ENCODE results near the gene POC1A.
A peak's percentile ranks its signal among the peaks of the same experiment; 100 is the strongest.

The POC1A gene

DNA sequence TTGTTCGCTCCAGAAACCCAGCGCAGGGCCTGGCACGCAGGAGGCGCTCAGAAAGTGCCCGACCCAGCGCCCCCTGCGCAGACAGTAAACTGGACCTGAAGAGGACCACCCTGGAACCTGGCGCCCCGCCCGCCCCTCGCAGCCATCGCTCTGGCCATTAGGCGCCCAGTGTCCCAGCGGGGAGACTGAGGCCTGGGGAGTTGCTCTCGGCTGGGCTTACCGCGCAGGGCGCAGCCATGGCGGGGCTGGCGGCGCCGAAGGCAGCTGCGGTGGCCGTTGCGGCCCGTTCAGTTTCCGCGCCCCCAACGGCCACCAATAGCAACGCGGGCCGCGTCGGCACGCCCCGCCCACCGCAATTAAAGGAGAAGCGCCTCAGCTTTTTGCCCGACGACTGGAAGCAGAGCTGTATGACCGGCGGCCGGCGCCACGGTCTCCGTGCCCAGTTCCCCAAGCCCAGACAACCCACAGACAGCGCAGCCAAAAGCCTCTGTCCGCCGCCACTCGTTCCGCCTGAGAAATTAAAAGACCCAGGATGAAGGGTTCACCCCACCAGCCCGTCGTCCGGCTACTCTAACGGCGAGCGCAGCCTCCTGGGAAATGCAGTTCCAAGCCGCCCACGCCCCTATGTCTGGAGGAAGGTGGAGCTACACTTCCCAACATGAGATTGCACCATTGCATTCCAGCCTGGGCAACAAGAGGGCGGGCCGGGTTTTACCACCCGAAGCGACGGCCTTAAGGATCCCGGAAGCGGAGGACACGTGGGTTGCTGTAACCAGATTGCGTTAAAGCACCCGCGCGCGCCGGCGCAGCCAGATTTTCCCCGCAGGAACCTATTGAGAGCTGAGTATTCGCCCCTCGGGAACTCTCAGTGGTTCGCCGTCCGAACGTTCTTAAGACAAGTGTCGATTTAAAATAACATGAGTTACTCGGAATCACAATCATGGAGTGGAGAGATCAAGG is at the start of gene POC1A:
Gene POC1A (minus strand): TSS at position 289 of the 960 bp plus-strand sequence. CDS start 51 bp downstream, at position 238.
- peak; percentile 95 for DNase-seq

- no peak for DNase-seq
Observed at GRCh38 chr3:52203701-52204100, 49.5 kb upstream of the POC1A start.

GRCh38 chr3:52202384-52203077 is 48.3 kb upstream of the POC1A start:
- no peak for DNase-seq

DNA sequence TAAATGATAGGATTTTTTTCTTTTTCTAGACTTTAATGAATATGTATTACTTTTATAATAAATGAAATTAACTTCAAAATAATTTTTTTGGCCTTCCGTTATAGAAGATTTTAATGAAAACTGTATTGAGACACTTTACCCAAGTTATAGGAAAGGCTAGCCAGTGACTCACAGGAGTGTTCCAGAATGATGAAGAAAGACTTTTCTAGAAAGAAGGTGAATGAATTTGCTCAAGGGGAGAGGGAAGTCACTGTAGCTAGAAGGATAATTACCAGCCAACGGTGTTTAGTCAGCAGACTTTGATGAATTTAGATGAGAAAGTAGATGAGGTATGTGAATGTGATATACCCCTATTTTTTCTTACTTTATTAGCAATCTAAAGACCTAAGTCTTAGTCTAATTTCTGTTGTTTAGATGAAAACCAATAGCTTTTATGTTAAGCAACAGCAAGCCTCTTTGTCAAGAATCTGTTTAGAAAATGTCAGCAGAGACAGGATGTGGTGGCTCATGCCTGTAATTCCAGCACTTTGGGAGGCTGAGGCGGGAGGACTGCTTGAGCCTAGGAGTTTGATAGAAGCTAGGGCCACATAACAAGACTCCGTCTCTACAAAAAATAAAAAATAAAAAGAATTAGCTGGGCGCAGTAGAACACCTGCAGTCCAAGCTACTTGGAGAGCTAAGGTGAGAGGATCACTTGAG is 46.9 kb upstream of the POC1A start:
- no peak for DNase-seq

GRCh38 chr3:52198643-52199608 is 44.7 kb upstream of the POC1A start:
- no peak for DNase-seq

DNA sequence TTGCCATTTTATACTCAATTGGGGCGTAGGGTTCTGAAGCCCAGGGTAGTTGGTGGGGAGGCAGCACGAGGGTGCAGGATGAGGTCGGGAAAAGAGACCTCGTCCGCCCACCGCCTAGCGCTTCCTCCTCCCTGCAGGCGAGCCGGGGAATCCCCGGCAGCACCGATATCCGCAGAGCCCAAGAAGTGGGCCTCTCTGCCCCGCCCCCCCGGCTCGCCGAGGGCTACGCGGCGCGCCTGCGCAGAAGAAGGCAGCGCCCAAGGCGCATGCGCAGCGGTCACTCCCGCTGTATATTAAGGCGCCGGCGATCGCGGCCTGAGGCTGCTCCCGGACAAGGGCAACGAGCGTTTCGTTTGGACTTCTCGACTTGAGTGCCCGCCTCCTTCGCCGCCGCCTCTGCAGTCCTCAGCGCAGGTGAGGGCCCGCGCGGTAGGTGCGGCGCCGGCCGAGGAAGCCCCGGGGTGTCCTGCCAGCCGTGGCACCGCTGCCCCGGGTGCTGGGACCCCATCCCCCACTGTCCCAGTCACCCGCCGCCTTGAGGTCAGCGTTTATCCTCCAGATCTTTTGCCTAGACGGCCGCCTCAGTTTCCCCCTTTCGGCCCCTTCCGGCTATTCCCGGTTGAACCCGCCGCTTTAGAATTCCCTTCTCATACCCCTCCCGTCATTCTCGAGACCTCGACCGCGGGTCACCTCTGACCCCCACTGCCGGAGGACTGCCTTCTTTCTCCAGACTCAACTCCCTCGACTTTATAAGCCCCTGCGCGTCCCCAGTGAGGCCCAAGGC is 43.8 kb upstream of the POC1A start, which contains the start of gene ALAS1:
Gene ALAS1 (plus strand): TSS at position 319 of the 784 bp plus-strand sequence. CDS start 1,082 bp downstream, outside the sequence.
- DNase-seq = peak; percentile 95

- no peak for DNase-seq
Observed at GRCh38 chr3:52197499-52197841, 43.2 kb upstream of the POC1A start.

DNA sequence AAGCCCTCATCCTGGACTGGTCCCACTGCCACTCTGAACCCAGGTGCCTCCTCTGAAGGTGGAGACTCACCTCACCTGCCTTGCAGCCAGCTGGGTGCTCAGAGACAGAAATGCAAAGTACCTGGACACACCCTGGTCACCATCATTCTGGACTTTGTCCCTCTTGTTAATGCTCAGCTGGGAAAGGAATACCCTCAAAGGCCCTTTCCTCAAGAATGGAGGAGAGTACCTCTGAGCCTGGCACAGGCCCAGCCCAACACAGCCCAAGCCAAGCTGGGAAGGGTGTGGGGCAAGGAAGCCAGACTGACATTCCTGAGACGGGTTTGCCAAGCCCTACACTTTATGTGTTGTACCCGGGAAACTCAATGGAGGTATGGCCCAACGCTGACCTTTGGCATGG is 42.8 kb upstream of the POC1A start:
- DNase-seq = no peak

- DNase-seq = no peak
Observed at GRCh38 chr3:52195823-52196331, 41.7 kb upstream of the POC1A start.

DNA sequence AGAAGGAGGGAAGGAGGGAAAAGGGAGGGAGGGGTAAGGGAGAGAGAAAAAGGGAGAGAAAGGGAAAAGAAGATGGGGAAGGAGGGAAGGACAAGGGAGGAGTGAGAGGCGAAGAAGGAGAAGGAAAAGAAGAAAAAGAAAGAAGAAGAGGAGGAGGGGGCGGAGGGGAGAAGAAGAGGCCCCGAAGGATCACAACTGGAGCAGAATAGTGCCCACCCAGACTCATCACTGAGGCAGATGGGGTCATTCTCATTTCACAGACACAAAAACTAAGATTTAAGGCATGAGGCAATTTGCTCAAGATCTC is 41.0 kb upstream of the POC1A start:
- no peak for DNase-seq

GRCh38 chr3:52194485-52195290 is 40.5 kb upstream of the POC1A start:
- no peak for DNase-seq

GRCh38 chr3:52193065-52193464 is 38.8 kb upstream of the POC1A start:
- no peak for DNase-seq

DNA sequence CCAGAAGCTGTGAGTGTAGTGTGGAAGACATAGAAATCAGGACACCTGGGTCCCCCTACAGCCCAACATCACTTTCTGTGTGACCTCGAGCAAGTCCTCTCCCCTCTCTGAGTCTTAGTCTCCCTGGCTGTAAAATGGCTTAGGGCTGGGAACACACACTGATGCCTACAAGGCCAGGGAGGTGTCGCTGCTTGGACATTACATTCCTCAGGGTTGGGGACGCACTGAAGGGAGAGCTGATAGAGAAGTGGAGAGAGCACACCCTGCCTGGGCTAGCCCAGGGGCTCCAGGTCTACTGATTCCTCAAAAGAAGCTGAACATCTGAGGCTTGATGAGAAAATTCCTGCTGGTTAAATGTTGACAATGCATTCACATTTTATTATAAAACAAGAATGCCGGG is 37.4 kb upstream of the POC1A start:
- DNase-seq = no peak

DNA sequence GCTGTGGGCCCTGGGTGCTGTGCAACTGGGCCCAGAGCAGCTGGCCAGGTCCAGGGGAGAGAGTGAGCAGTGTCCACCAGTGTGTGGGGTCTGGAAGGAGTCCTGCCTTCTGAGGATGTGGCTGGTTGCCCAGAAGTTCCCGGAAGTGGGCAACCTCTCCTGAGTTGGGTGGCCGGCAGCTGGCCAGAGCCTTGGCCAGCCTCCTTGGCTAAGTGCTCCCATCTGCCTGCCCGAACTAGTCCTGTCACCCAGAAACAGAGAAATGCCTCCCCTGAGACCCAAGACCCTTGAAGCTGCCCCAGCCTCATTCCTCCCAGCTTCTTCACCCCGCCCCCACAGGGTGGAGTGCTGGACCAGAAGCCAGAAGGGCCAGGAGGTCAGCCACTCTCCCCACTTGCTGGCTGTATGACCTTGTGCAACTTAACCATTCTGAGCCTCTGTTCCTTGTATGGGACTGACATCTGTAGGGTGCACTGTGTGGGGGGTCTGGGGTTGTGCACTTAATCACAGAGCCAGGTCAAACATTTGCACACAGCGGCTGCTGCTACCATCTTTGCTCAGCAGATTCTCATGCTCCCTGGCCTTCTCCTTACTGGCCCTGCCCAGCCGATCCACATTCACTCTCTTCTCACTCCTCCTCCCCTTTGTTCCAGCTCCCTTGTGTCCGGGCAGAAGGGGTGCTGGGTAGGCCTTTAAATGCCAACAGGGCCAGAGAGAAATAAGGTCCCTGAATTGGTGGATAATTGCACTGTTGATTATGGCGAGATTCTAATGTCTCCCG is 36.3 kb upstream of the POC1A start:
- DNase-seq = no peak

DNA sequence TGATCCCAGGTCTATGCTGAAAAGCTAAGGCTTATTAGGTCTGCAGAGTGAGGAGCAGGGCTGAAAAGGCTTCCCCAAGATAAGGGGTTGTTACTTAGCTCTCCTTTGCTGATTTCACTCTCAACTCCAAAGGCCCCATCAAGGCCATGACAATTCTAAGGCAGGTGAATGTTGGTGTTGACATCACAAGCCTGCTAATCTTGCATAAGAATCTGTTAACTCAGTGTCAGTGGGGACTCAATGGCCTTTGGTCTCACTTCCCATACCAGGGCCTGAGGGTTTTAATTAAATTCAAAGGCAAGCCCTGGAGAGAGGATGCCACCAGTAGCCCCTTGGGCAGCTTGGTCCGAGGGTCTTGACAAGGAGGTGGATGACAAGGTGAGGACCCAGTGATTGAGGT is 34.3 kb upstream of the POC1A start:
- DNase-seq = no peak

- DNase-seq = no peak
Observed at GRCh38 chr3:52186729-52187128, 32.5 kb upstream of the POC1A start.

GRCh38 chr3:52185837-52186236 is 31.6 kb upstream of the POC1A start:
- DNase-seq = no peak

- DNase-seq = no peak
Observed at GRCh38 chr3:52185311-52185710, 31.1 kb upstream of the POC1A start.

DNA sequence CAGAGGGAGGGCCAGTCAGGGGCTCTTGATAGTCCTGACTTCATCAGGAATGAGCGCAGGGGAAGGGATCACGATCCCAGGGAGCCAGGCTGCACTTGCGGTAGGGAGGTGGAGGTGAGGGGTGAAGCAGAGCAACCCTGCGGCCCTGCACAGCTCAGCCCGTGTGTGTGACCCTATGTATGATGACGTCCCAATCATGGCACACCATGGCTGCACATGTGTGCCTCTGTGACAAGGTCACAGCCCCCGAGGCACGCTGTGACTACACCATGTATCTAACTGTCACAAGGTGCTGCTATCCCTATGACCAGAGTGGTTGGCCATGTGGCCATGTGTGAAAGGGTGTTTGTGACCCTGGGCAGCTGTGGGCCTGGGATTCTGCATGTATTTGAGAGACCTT is 30.5 kb upstream of the POC1A start:
- no peak for DNase-seq

Data from activated CD4-positive, alpha-beta T cell treated with anti-CD3 and anti-CD28 coated beads, Interleukin-2, Interleukin-6, amounts not matched to agents 100 ng/mL and 50 ng/mL, durations not matched to agents 16 hours and 8 hours (primary cell).